AG04450 (cell line): ENCODE results near the gene EXOC2. TPM values are rescaled to one million over a fixed set of nuclear protein-coding genes. Genes with fewer than 3 reads are reported as not detected.

Experiments
- CTCF ChIA-PET: fragments of 300-600, 350-600 bp; formaldehyde crosslinking; extraction: SDS; loops from one replicate; lab custom pipeline; 2022; ENCODE audit warnings: antibody characterized with exemption, inconsistent platforms; lab: Charles Lee
- POLR2A ChIA-PET: fragments of 350-600 bp; formaldehyde crosslinking; extraction: SDS; loops from one replicate; lab custom pipeline; 2021; ENCODE audit warnings: antibody characterized with exemption, inconsistent platforms; lab: Yijun Ruan, JAX
- DNase-seq: peaks from one replicate; pipeline ENCODE4 v3.0.0-alpha.2; 2011; ENCODE audit warnings: low read depth, low spot score
- H3K27ac ChIP-seq: one replicate; pipeline ENCODE4 v1.5.1; 2012; ENCODE audit warnings: low read depth, low read length, control low read depth
- H3K27me3 ChIP-seq: one replicate; pipeline ENCODE4 v1.6.0; 2012; ENCODE audit warnings: low read length; ENCODE audit not compliant: control insufficient read depth, insufficient read depth
- H3K4me3 ChIP-seq: 2 replicates; pipeline ENCODE4 v1.5.1; 2011; ENCODE audit warnings: mild to moderate bottlenecking, low read depth, low read length, control low read depth
- H3K9me3 ChIP-seq: 2 replicates; pipeline ENCODE4 v1.5.1; 2012; ENCODE audit warnings: low read length; ENCODE audit not compliant: control insufficient read depth, insufficient read depth
- CTCF ChIP-seq: IDR thresholded peaks from 2 replicates; pipeline ENCODE4 v1.5.1; 2011; ENCODE audit warnings: low read depth, low read length, control low read depth, inconsistent platforms
- polyA plus RNA-seq: library from polyadenylated mRNA; depleted of rRNA; stranded (reverse); fragments of >200 nt; gene quantifications from 2 replicates; pipeline ENCODE4 v1.2.3, GENCODE V29; 2011

The EXOC2 gene
- polyA plus RNA-seq, 1 experiment = 33.4 TPM

DNA sequence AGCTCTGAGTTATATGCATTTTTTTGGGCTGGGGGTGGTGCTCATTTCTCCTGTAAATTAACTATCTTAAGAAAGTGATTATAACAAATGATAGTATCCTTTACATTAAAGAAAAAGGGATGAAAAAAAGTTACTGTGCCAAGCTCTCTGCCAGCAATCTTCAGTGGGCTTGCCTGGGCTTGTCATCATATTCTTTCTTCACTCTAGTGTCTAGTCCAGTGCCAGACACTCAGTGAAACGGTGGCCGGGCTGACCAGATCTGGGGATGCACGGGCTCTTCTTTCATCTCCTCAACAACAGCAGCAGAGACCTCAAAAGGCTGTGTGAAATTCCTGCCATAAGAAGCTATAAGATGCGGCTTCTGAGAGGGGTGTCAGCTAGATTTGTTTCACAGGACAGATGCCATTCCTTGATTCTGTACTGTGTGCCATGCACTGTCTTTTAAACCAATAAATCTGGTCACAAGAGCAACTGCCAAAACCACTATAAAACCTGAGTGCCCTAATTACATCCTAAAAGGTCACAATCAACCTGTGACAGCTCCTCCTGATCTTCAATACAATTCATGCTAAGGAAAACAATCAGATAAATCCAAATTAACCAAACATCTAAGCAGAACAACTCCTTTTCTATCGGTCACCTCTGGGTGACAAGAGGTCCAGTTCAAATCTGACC lies 12.1 kb downstream of the EXOC2 start:
- no peak for DNase-seq
- CTCF ChIA-PET = interaction anchor here (1.3 to 2.0 kb wide), 3 partner anchors 41 to 716 kb away, joined by 4 to 7 read pairs (median 7); no protein-coding TSS in a partner anchor
- Histone ChIP-seq H3K27me3 (no peaks in the 10 kb centered on the region), H3K9me3 (no peaks in the 10 kb centered on the region), H3K27ac (no peak overlapping the region), H3K4me3 (no peak overlapping the region)
- no peak for TF ChIP-seq CTCF
- POLR2A ChIA-PET = interaction anchor here (0.7 kb wide), 1 partner anchor 12 kb away, joined by 3 read pairs; no protein-coding TSS in a partner anchor

DNA sequence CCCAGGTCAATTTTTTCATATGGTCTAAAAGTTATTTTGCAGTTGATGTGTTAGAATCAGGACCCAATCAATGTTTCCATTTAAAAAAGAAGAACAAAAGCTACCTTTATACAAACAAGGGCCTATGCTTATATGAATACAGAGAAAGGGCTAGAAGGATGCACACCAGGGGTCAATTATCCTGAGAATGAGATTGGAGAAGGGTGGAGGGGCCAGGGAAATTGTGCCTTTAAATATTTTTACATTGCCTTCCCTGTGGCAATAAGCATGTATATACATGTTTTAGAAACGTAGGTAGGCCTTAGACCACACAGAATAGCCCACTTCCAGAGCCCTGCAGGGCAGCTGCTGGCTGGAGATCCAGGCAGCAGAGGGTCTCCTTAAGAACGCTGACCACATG lies 12.7 kb downstream of the EXOC2 start:
- no peaks in the 10 kb centered on the region for H3K27me3 ChIP-seq
- no peaks in the 10 kb centered on the region for H3K9me3 ChIP-seq
- no peak overlapping the region for H3K27ac ChIP-seq
- ChIA-PET POLR2A (interaction anchor here (0.7 kb wide), 1 partner anchor 12 kb away, joined by 3 read pairs; no protein-coding TSS in a partner anchor), CTCF (interaction anchor here (1.3 to 2.0 kb wide), 3 partner anchors 42 to 717 kb away, joined by 4 to 7 read pairs (median 7); no protein-coding TSS in a partner anchor)
- DNase-seq = no peak
- no peak overlapping the region for H3K4me3 ChIP-seq
- TF ChIP-seq CTCF = no peak

DNA sequence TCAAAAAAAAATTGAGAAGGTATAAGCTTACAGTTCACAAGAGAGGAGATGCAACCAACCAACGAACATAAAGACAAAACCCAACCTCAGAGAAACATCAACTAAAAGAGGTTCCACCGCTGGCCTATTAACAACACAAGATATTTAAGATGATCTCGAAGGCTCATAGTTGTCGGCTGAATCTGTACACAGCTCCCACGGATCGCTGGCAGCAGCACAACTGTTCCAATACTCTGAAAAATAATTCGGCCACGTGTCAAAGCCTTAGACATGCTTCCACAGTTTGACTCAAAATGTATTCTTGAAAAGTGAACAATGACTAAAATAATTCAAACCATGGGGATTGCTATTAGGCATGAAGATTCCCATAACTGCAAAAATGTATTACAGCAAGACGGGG lies 13.7 kb downstream of the EXOC2 start:
- ChIA-PET CTCF (interaction anchor here (0.9 to 2.0 kb wide), 4 partner anchors 43 to 718 kb away, joined by 4 to 7 read pairs (median 4); no protein-coding TSS in a partner anchor), POLR2A (interaction anchor here (0.7 kb wide), 1 partner anchor 73 kb away, joined by 3 read pairs; no protein-coding TSS in a partner anchor)

GRCh38 chr6:678520-678919 lies 14.4 kb downstream of the EXOC2 start:
- ChIA-PET POLR2A (no interaction called here), CTCF (interaction anchor here (1.5 kb wide), 1 partner anchor 92 kb away, joined by 5 read pairs; no protein-coding TSS in a partner anchor)
- Histone ChIP-seq H3K9me3 (no peaks in the 10 kb centered on the region), H3K27me3 (no peaks in the 10 kb centered on the region), H3K27ac (no peak overlapping the region), H3K4me3 (no peak overlapping the region)
- TF ChIP-seq CTCF = no peak
- DNase-seq = no peak

More for the DNA sequence above, 13.7 kb downstream of the EXOC2 start:
- Histone ChIP-seq H3K9me3 (no peaks in the 10 kb centered on the region), H3K27ac (peak overlapping the region; percentile 21), H3K4me3 (no peak overlapping the region), H3K27me3 (no peaks in the 10 kb centered on the region)
- no peak for TF ChIP-seq CTCF
- DNase-seq = peak; percentile 26

- POLR2A ChIA-PET = no interaction called here
- CTCF ChIA-PET = no interaction called here
- H3K27me3 ChIP-seq = no peaks in the 10 kb centered on the region
- H3K9me3 ChIP-seq = no peaks in the 10 kb centered on the region
- no peak for TF ChIP-seq CTCF
- no peak overlapping the region for H3K27ac ChIP-seq
- no peak for DNase-seq
- H3K4me3 ChIP-seq = no peak overlapping the region
Measured at GRCh38 chr6:677919-678318, 15.0 kb downstream of the EXOC2 start.
